Glutamatergic neuron (in vitro differentiated cells): Measurements from ENCODE around the gene PIK3R1. TPM values are rescaled to one million over a fixed set of nuclear protein-coding genes. Genes with fewer than 3 reads are reported as not detected.

Source experiments
- DNase-seq: peaks from one replicate; pipeline ENCODE4 v3.0.0; 2022
- H3K27ac Mint-ChIP-seq: one replicate; pipeline ENCODE4 v1.8.0; 2020; ENCODE audit warnings: mild to moderate bottlenecking, mixed read lengths, inconsistent platforms; ENCODE audit not compliant: unreplicated experiment
- H3K27me3 Mint-ChIP-seq: one replicate; pipeline ENCODE4 v1.8.0; 2020; ENCODE audit warnings: mild to moderate bottlenecking, moderate library complexity, mixed read lengths, inconsistent platforms; ENCODE audit not compliant: unreplicated experiment
- H3K36me3 Mint-ChIP-seq: one replicate; pipeline ENCODE4 v1.8.0; 2020; ENCODE audit warnings: mild to moderate bottlenecking, mixed read lengths, inconsistent platforms; ENCODE audit not compliant: unreplicated experiment
- H3K4me1 Mint-ChIP-seq: one replicate; pipeline ENCODE4 v1.8.0; 2020; ENCODE audit warnings: mild to moderate bottlenecking, low read depth, mixed read lengths, inconsistent platforms; ENCODE audit not compliant: unreplicated experiment
- H3K4me3 Mint-ChIP-seq: one replicate; pipeline ENCODE4 v1.8.0; 2020; ENCODE audit warnings: mild to moderate bottlenecking, mixed read lengths, inconsistent platforms; ENCODE audit not compliant: unreplicated experiment
- H3K9me3 Mint-ChIP-seq: one replicate; pipeline ENCODE4 v1.8.0; 2020; ENCODE audit warnings: mild to moderate bottlenecking, moderate library complexity, mixed read lengths, inconsistent platforms; ENCODE audit not compliant: unreplicated experiment
- total RNA-seq: library from RNA; stranded (reverse); fragmentation: NEBNext Ultra II Directional; extraction: Animal tissue kit (Norgen Biotek cat#: 25700); gene quantifications from one replicate; pipeline ENCODE4 v1.2.1, GENCODE V29; 2021; ENCODE audit not compliant: unreplicated experiment
- TF ChIP-seq, protein P1 (sequence below): fragments of 200-600 bp; sonication (generic); IDR thresholded peaks from one replicate; pipeline ENCODE4 v1.5.0; 2021; ENCODE audit not compliant: partially characterized antibody, unreplicated experiment

Gene PIK3R1
- total RNA-seq, 1 donor from 2014 or later: 49.4 TPM

- DNase-seq: no peak
- no peaks in the 10 kb centered on the region for H3K4me1 Mint-ChIP-seq
- TF ChIP-seq, protein P1, sequence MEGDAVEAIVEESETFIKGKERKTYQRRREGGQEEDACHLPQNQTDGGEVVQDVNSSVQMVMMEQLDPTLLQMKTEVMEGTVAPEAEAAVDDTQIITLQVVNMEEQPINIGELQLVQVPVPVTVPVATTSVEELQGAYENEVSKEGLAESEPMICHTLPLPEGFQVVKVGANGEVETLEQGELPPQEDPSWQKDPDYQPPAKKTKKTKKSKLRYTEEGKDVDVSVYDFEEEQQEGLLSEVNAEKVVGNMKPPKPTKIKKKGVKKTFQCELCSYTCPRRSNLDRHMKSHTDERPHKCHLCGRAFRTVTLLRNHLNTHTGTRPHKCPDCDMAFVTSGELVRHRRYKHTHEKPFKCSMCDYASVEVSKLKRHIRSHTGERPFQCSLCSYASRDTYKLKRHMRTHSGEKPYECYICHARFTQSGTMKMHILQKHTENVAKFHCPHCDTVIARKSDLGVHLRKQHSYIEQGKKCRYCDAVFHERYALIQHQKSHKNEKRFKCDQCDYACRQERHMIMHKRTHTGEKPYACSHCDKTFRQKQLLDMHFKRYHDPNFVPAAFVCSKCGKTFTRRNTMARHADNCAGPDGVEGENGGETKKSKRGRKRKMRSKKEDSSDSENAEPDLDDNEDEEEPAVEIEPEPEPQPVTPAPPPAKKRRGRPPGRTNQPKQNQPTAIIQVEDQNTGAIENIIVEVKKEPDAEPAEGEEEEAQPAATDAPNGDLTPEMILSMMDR: no peak
- no peak overlapping the region for H3K4me3 Mint-ChIP-seq
- no peaks in the 10 kb centered on the region for H3K27me3 Mint-ChIP-seq
- no peak overlapping the region for H3K27ac Mint-ChIP-seq
- H3K9me3 Mint-ChIP-seq: no peaks in the 10 kb centered on the region
- peaks cover 4% of the 10 kb centered on the region for H3K36me3 Mint-ChIP-seq
Observed at GRCh38 chr5:68305223-68305870, 89.8 kb downstream of the PIK3R1 start.

- DNase-seq: no peak
- Mint-ChIP-seq H3K27me3 (no peaks in the 10 kb centered on the region), H3K9me3 (no peaks in the 10 kb centered on the region), H3K36me3 (peaks cover 4% of the 10 kb centered on the region), H3K4me3 (no peak overlapping the region), H3K27ac (no peak overlapping the region), H3K4me1 (no peaks in the 10 kb centered on the region)
- TF ChIP-seq, protein P1: no peak
Observed at GRCh38 chr5:68306361-68307014, 90.9 kb downstream of the PIK3R1 start.

DNA sequence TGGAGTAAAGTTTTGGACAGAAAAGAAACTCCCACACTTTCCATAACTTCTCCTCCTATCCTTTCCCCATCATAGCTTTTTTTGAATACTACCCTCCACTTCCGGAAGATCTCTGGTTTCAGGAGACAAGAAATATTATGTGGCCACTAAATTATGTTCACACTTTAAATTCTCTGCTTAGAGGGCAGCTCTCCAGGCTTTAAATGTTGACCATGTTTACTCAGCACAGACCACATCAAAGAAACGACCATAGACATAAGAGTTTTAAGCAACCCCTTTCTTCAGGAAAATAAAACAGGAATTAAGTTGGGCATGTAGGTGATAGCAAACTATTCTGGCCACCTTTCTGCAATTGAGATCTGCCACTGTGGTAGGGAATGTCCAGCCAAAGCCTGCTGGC, 97.8 kb downstream of the PIK3R1 start:
- Mint-ChIP-seq H3K4me3 (no peak overlapping the region), H3K4me1 (no peaks in the 10 kb centered on the region)
- TF ChIP-seq, protein P1: no peak

GRCh38 chr5:68314465-68314864, 98.9 kb downstream of the PIK3R1 start:
- no peak overlapping the region for H3K27ac Mint-ChIP-seq
- DNase-seq: no peak
- H3K9me3 Mint-ChIP-seq: peaks cover 1% of the 10 kb centered on the region
- TF ChIP-seq, protein P1: no peak
- no peak overlapping the region for H3K4me3 Mint-ChIP-seq
- no peaks in the 10 kb centered on the region for H3K27me3 Mint-ChIP-seq
- H3K4me1 Mint-ChIP-seq: no peaks in the 10 kb centered on the region
- H3K36me3 Mint-ChIP-seq: no peaks in the 10 kb centered on the region

More for the DNA sequence above, 97.8 kb downstream of the PIK3R1 start:
- no peak overlapping the region for H3K27ac Mint-ChIP-seq
- H3K36me3 Mint-ChIP-seq: no peaks in the 10 kb centered on the region
- no peaks in the 10 kb centered on the region for H3K27me3 Mint-ChIP-seq
- H3K9me3 Mint-ChIP-seq: no peaks in the 10 kb centered on the region
- DNase-seq: no peak

GRCh38 chr5:68315679-68316271, 100.2 kb downstream of the PIK3R1 start:
- DNase-seq: no peak
- H3K9me3 Mint-ChIP-seq: peaks cover 3% of the 10 kb centered on the region
- H3K27me3 Mint-ChIP-seq: no peaks in the 10 kb centered on the region
- H3K36me3 Mint-ChIP-seq: no peaks in the 10 kb centered on the region
- no peaks in the 10 kb centered on the region for H3K4me1 Mint-ChIP-seq
- TF ChIP-seq, protein P1: no peak
- H3K27ac Mint-ChIP-seq: no peak overlapping the region
- H3K4me3 Mint-ChIP-seq: no peak overlapping the region
